ENCODE results near the gene SCARF2. TPM values are rescaled to one million over a fixed set of nuclear protein-coding genes. Genes with fewer than 3 reads are reported as not detected.
"Not testable (repeated sequence)": the region's sequence is repeated elsewhere in the genome, so short reads cannot be mapped to it uniquely, and the experiment has no call there.

SCARF2 gene
- polyA plus RNA-seq, 3 donors, result 1.8 to 9.5 (median 3.7) TPM

DNA sequence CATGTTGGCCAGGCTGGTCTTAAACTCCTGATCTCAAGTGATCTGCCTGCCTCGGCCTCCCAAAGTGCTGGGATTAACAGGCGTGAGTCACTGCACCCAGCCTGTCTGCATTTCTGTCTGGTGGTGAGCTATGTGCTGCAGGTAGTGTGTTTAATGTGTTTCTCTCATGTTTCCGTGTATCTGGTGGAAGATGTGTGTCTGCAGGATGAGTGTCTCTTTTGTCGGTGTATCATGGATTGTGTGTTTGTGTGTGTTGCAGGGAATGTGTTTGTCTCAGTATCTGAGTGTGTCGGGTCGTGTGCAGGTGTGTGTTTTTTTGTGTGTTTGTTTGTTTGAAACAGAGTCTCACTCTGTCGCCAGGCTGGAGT lies 16.1 kb downstream of the SCARF2 start:
- no peak overlapping the region for H3K27ac ChIP-seq (ENCODE audit: low read depth, low read length)
- 81 to 92% (median 90%) methylated on average over 7 of the region's 7 CpGs for WGBS, 3 donors

DNA sequence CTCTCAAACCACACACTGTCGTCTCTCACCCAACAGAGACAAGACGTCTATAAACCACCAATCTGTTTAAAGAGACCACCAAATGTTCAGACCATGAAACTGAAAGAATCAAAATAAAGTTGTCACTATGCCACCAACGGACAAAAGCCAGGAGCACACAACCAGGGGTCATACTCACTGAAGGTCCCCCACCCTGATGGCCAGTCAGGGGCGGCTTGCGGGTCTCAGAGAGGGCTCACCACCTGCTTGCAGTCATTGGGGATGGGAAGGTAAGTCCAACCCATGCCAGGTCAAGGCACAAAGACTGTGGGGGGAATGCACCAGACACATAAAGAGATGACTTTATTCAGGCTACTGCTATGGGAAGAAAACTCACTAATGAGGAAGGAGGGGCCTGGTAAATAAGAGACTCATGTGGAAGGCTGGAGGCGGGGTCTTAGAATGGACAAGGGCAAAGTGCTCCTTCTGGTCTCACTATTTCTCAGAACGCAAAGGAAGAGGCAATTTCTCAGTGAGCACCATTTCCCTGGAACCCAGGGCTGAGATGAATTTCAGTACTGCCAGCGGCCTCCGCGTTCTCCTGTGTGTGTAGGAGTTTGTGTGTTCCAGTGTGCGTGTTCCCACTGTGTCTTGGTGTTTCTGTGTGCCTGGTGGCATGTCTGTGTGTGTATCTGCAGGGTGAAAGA lies 17.3 kb downstream of the SCARF2 start:
- H3K27ac ChIP-seq (ENCODE audit: low read depth, low read length), result no peak overlapping the region
- WGBS, 3 donors, result 91 to 95% (median 93%) methylated on average over 11 of the region's 11 CpGs

DNA sequence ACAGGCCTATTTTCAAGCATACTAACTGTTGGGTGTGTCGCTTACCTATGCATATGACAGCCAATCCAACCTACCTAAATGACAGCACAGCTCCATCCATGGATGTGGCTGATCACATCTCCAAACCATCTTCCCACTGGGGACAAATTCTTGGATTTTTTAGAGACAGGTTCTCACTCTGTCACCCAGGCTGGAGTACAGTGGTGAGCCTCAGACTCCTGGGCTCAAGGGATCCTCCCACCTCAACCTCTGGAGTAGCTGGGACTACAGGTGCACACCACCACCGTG lies 18.0 kb downstream of the SCARF2 start:
- WGBS, 3 donors, result 95 to 100% (median 97%) methylated on average over 2 of the region's 2 CpGs
- no peak overlapping the region for H3K27ac ChIP-seq (ENCODE audit: low read depth, low read length)

DNA sequence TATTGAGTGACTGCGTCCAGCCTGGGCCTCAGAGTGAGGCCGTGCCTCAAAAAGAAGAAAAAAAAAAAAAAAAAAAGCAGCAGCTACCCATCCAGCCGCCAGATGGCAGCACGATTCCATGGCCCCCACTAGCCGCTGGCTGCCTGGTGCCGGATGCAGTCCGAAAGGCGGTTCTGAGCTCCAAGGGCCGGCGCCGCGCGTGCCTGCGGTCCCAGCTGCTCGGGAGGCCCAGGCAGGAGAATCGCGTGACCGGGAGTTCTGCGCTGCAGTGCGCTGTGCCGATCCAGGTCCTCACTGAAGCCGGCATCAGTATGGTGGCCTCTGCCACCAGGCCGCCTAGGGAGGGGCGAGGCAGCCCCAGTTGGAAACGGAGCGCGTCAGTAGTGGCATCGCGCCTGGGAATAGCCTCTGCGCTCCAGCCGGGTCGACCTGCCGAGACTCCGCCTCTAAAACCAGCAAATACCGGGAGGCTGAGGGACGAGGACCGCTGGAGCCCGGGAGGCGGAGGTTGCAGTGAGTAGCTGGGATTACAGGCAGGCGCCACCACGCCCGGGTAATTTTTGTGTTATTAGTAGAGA lies 19.3 kb downstream of the SCARF2 start:
- 12 to 18% (median 16%) methylated on average over 41 to 42 of the region's 42 CpGs for WGBS, 3 donors
- no peak overlapping the region for H3K27ac ChIP-seq (ENCODE audit: low read depth, low read length)

DNA sequence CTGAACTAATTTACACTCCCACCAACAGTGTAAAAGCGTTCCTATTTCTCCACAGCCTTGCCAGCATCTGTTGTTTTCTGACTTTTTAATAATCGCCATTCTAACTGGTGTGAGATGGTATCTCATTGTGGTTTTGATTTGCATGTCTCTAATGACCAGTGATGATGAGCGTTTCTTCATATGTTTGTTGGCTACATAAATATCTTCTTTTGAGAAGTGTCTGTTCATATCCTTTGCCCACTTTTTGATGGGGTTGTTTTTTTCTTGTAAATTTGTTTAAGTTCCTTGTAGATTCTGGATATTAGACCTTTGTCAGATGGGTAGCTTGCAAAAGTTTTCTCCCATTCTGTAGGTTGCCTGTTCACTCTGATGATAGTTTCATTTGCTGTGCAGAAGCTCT lies 21.9 kb downstream of the SCARF2 start:
- WGBS, 3 donors, result 73 to 88% (median 85%) methylated on average over 3 of the region's 3 CpGs
- not testable (repeated sequence) for H3K27ac ChIP-seq (ENCODE audit: low read depth, low read length)

DNA sequence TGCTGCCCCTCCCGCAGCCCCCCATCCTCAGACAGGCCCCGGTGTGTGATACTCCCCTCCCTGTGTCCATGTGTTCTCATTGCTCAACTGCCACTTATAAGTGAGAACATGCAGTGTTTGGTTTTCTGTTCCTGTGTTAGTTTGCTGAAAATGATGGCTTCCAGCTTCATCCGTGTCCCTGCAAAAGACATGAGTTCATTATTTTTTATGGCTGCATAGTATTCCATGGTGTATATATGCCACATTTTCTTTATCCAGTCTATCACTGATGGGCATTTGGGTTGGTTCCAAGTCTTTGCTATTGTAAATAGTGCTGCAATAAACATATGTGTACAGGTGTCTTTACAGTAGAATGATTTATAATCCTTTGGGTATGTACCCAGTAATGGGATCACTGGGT lies 22.4 kb downstream of the SCARF2 start:
- not testable (repeated sequence) for H3K27ac ChIP-seq (ENCODE audit: low read depth, low read length)
- 82 to 92% (median 88%) methylated on average over 3 of the region's 3 CpGs for WGBS, 3 donors

DNA sequence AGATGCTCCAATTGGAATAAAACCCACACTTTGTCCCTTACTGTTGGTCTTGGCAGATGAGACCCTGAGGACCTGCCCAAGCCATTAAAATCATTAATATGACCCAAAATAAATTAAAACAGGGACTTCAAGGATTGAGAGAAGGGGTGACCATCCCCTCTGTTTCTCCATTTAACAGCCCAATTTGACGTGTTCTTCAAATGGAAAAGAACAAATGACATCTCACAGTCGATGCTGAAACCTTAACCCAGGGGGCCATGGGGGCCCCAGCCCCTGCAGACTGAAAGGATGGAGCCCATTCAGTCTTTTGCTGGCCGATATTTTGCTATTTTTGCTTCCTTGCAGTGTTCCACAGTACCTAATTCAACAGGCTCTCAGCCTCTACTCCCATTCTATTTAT lies 23.2 kb downstream of the SCARF2 start:
- WGBS, 3 donors, result 61 to 70% (median 65%) methylated on average over 3 of the region's 3 CpGs
- no peak overlapping the region for H3K27ac ChIP-seq (ENCODE audit: low read depth, low read length)

DNA sequence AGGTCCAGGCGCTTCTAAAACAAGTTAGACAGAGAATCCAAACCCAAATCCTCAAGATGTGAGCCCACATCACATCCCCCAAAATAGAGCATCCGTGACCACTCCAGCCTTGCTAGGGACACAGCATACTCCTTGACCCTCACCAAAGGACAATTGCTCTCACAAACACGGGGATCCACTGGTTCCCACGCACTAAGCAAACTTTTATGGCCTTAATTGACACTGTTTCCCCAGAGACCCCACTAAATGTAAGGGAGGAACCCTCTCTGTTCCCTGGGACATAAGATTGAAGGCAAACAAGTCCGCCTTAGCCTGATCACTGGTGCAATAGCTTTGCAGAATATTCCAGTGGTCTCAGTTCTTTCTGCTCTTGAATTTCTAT lies 23.6 kb downstream of the SCARF2 start:
- 82 to 88% (median 83%) methylated on average over 5 of the region's 5 CpGs for WGBS, 3 donors
- H3K27ac ChIP-seq (ENCODE audit: low read depth, low read length), result no peak overlapping the region

DNA sequence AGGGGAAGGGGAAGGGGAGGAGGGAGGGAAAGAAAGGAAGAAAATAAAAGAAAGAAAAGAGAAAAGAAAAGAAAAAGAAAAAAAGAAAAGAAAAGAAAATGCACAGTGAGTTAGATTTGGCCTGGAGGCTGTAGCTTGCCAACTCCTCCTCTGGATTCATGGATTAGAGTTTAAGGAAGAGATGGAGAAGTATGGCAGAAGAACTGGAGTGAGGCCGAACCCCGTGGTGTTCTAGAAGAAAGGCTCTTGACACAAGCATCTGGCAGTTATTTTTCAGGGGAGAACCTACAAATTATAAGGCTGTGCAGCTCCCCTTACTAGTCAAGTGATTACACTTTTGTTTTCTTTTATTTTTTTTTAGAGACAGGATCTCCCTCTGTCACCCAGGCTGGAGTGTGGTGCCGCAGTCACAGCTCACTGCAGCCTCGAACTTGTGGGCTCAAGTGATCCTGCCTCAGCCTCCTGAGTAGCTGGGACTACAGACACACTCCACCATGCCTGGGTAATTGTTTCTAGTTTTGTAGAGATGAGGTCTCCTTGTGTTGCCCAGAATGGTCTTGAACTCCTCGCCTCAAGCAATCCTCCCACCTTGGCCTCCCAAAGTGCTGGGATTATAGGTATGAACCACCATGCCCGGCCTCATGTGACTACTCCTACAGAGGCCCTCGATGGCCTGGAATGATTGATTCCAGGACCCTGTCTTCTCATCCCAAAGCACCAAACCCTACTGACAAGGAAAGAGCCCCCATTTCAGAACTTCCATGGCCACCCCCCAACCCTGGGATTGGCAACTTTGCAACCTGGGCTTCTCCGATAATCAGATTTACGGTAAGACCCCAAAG lies 24.2 kb downstream of the SCARF2 start:
- 88 to 93% (median 92%) methylated on average over 9 of the region's 9 CpGs for WGBS, 3 donors
- H3K27ac ChIP-seq (ENCODE audit: low read depth, low read length), result no peak overlapping the region

DNA sequence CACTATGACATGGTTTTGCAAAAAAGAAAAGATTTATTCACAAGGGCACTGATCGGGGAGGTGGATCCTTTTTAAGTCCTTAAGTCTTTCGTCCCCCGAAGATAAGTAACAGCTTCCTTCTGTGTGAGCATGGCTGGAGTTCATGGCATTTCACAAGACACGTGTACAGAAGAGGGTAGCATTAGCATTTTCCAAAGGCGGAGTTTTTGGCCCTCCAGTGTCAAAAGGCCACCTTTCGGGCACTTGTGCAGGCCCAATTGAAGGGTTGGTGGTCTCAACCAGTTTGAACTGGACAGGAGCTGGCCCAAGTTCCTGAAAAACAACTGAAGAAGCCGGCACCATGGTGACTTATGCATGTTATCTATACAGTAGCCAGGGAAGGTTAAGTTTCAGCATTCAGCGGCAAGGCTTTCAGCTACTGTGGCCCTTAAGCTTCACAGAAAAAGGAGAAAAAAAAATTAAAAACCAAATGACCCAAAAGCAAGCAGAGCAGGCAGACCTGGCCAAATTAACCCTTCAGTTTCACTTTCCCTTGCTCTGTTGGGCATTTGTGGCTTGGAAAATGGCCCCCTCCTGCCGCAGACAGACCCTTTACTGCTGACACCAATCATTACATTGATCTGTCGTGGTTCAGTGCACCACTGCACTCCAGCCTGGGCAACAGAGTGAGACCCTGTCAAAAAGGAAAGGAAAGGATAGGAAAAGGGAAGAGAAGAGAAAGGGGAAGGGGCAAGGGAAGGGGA lies 25.0 kb downstream of the SCARF2 start:
- no peak overlapping the region for H3K27ac ChIP-seq (ENCODE audit: low read depth, low read length)
- 61 to 66% (median 64%) methylated on average over 10 of the region's 10 CpGs for WGBS, 3 donors

DNA sequence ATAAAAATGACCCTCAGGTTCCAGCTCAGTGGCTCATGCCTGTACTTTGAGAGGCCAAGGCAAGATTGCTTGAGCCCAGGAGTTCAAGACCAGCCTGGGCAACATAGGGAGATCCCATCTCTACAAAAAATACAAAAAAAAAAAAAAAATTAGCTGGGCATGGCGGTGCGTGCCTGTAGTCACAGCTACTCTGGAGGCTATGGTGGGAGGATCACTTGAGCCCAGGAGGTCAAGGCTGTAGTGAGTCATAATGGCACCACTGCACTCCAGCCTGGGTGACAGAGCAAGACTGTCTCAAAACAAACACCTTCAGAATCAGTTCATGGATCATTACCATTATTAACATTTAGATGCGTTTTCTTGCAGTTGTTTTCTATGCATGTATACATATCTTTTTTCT lies 28.2 kb downstream of the SCARF2 start:
- WGBS, 3 donors, result 90 to 98% (median 97%) methylated on average over 3 of the region's 3 CpGs
- H3K27ac ChIP-seq (ENCODE audit: low read depth, low read length), result not testable (repeated sequence)

DNA sequence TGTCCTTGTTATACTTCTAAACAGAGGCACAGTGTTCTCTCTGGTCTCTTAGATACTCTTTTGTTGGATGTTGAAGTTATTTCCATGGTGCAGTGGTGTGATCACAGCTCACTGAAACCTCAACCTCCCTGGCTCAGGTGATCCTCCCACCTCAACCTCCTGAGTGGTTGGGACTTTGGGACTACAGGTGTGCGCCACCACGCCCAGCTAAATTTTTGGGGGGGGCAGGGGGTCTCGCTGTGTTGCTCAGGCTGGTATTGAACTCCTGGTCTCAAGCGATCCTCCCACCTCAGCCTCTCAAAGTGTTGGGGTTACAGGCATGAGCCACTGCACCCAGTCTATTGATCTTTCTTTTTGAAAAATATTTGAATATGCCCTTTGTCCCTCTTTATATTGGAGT lies 28.7 kb downstream of the SCARF2 start:
- WGBS, 3 donors, result 95 to 97% (median 96%) methylated on average over 4 of the region's 4 CpGs
- no peak overlapping the region for H3K27ac ChIP-seq (ENCODE audit: low read depth, low read length)

DNA sequence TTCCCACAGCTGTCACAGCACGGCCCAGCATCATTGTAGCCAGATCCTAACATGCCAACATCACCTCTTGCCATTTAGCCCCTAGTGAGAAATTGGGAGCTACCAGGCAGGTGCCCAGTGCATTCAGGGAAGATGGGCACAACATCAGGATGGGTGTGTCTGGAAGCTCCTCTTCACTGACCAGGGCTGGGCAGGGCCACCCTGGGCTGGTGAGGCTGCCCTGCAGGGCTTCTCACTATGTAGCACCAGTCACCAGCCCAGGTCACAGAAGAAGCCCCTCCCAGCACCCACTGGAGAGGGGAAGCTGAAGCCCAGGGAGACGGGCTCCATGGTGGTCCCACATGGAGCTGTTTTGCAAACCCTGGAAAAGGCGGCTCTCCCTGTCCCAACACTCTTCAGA lies 29.8 kb downstream of the SCARF2 start:
- H3K27ac ChIP-seq (ENCODE audit: low read depth, low read length), result no peak overlapping the region
- 81 to 84% (median 83%) methylated on average over 3 of the region's 3 CpGs for WGBS, 3 donors

DNA sequence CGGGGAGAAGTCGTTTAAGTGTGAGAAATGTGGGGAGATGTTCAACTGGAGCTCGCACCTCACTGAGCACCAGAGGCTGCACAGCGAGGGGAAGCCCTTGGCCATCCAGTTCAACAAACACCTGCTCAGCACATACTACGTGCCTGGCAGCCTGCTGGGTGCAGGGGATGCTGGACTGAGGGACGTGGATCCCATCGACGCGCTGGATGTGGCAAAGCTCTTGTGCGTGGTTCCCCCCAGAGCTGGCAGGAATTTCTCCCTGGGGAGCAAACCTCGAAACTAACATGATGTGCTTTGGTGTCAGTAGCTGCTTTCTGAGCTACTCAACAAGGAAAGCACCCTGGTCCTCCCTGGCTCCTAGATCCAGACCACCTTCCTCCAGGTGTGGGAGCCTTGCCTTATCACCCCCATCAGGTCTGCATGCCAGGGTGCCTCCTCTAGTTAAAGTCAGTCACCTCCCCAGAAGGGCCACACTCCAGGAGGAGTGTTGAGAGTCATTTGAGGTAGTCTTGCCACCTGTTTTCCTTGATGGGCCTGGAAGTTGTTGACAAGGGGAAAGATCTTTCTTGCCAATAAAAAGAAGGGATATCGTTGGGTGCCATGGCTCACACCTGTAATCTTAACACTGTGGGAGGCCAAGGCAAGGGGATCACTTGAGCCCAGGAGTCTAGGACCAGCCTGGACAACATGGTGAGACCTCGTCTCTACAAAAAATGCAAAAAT lies 30.8 kb downstream of the SCARF2 start:
- H3K27ac ChIP-seq (ENCODE audit: low read depth, low read length), result no peak overlapping the region
- WGBS, 3 donors, result 88 to 94% (median 92%) methylated on average over 13 of the region's 13 CpGs

DNA sequence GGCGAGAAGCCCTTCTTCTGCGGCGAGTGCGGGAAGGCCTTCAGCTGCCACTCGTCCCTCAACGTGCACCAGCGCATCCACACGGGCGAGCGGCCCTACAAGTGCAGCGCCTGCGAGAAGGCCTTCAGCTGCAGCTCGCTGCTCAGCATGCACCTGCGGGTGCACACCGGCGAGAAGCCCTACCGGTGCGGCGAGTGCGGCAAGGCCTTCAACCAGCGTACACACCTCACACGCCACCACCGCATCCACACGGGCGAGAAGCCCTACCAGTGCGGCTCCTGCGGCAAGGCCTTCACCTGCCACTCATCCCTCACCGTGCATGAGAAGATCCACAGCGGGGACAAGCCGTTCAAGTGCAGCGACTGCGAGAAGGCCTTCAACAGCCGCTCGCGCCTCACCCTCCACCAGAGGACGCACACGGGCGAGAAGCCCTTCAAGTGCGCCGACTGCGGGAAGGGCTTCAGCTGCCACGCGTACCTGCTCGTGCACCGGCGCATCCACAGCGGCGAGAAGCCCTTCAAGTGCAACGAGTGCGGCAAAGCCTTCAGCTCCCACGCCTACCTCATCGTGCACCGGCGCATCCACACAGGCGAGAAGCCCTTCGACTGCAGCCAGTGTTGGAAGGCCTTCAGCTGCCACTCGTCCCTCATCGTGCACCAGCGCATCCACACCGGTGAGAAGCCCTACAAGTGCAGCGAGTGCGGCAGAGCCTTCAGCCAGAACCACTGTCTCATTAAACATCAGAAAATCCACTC lies 31.5 kb downstream of the SCARF2 start:
- no peak overlapping the region for H3K27ac ChIP-seq (ENCODE audit: low read depth, low read length)
- 91 to 97% (median 97%) methylated on average over 62 of the region's 62 CpGs for WGBS, 3 donors

DNA sequence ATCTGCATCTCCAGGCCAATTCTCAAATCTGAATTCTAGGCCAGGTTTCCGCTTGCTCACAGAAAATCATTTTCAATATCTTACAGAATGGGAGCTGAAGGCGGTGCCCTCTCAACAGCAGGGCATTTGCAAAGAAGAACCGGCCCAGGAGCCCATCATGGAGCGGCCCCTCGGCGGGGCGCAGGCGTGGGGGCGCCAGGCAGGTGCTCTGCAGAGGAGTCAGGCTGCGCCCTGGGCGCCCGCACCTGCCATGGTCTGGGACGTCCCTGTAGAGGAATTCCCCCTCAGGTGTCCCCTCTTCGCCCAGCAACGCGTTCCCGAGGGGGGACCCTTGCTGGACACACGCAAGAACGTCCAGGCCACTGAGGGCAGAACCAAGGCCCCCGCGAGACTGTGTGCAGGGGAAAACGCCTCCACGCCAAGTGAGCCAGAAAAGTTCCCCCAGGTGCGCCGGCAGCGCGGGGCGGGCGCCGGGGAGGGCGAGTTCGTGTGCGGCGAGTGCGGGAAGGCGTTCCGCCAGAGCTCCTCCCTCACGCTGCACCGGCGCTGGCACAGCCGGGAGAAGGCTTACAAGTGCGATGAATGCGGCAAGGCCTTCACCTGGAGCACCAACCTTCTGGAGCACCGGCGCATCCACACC lies 32.2 kb downstream of the SCARF2 start:
- no peak overlapping the region for H3K27ac ChIP-seq (ENCODE audit: low read depth, low read length)
- WGBS, 3 donors, result 95 to 97% (median 97%) methylated on average over 43 to 45 of the region's 45 CpGs

DNA sequence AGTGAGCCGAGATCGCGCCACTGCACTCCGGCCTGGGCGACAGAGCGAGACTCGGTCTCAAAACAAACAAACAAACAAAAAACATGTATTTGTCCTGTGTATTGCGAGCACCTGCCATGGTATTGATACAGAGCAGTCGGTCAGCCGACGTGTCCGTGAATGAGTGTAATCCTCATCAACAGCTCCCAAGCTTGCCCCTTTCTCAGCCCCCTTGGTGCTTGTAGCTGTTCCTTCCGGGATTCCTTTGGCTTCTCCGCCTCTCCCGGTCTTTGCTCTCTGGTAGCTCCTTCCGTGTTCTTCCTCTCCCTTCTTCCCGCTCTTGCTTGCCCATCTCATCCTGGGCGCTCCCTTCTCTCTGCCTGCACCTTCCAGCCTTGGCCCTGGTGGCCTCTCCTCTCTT lies 32.7 kb downstream of the SCARF2 start:
- 94 to 96% (median 95%) methylated on average over 18 of the region's 18 CpGs for WGBS, 3 donors

DNA sequence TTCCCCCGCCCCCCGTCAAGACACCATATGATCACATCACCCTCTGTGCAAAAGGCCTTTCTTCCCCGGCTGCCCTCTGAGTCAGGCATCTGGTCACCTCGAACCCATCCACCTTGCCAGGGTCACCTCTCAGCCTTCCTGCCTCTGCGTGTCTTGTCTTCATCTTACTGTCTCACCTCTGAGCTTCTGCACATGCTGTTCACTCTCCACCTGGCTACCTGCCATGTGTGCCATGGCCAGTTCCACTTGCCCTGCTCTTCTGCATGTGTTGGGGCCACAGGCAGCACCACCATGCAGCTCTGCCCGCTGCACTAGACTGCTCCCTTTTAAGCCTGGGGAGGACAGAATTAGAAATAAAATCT lies 33.9 kb downstream of the SCARF2 start:
- H3K27ac ChIP-seq (ENCODE audit: low read depth, low read length), result no peak overlapping the region
- 94 to 97% (median 94%) methylated on average over 6 of the region's 6 CpGs for WGBS, 3 donors

More for the DNA sequence above, 32.7 kb downstream of the SCARF2 start:
- no peak overlapping the region for H3K27ac ChIP-seq (ENCODE audit: low read depth, low read length)

All from adipose tissue (tissue), 3 donors.